HG02970 (cell line): ENCODE results near the gene MSH3.
"Not testable (repeated sequence)": the region's sequence is repeated elsewhere in the genome, so short reads cannot be mapped to it uniquely, and the experiment has no call there.

ENCODE experiments used
- ATAC-seq: cut with Tn5 transposase; IDR thresholded peaks from one replicate; pipeline ENCODE4 v1.9.1; 2021; ENCODE audit warnings: mild to moderate bottlenecking, moderate library complexity, moderate number of reproducible peaks; ENCODE audit not compliant: unreplicated experiment, low FRiP score

MSH3 gene

GRCh38 chr5:80747922-80748321 is 93.5 kb downstream of the MSH3 start:
- ATAC-seq, result no peak

GRCh38 chr5:80752427-80752826 is 98.0 kb downstream of the MSH3 start:
- ATAC-seq, result no peak

- ATAC-seq, result no peak
Measured at GRCh38 chr5:80753712-80754111, 99.3 kb downstream of the MSH3 start.

GRCh38 chr5:80754900-80755299 is 100.4 kb downstream of the MSH3 start:
- ATAC-seq, result no peak

GRCh38 chr5:80755626-80756025 is 101.2 kb downstream of the MSH3 start:
- ATAC-seq, result peak; percentile 92

GRCh38 chr5:80756292-80756691 is 101.8 kb downstream of the MSH3 start:
- no peak for ATAC-seq

GRCh38 chr5:80757290-80757689 is 102.8 kb downstream of the MSH3 start:
- ATAC-seq, result no peak

GRCh38 chr5:80759866-80760577 is 105.6 kb downstream of the MSH3 start:
- ATAC-seq, result no peak

- no peak for ATAC-seq
Measured at GRCh38 chr5:80760680-80761079, 106.2 kb downstream of the MSH3 start.

- ATAC-seq, result no peak
Measured at GRCh38 chr5:80761176-80761575, 106.7 kb downstream of the MSH3 start.

- no peak for ATAC-seq
Measured at GRCh38 chr5:80761966-80762365, 107.5 kb downstream of the MSH3 start.

- no peak for ATAC-seq
Measured at GRCh38 chr5:80762573-80762972, 108.1 kb downstream of the MSH3 start.

- no peak for ATAC-seq
Measured at GRCh38 chr5:80763211-80763610, 108.8 kb downstream of the MSH3 start.

- no peak for ATAC-seq
Measured at GRCh38 chr5:80763873-80764647, 109.6 kb downstream of the MSH3 start.

GRCh38 chr5:80764786-80765185 is 110.3 kb downstream of the MSH3 start:
- no peak for ATAC-seq

- ATAC-seq, result no peak
Measured at GRCh38 chr5:80777347-80778287, 123.2 kb downstream of the MSH3 start.

- ATAC-seq, result no peak
Measured at GRCh38 chr5:80780024-80780423, 125.6 kb downstream of the MSH3 start.

GRCh38 chr5:80780761-80781285 is 126.4 kb downstream of the MSH3 start:
- no peak for ATAC-seq

GRCh38 chr5:80781356-80781755 is 126.9 kb downstream of the MSH3 start:
- ATAC-seq, result no peak

GRCh38 chr5:80782626-80783025 is 128.2 kb downstream of the MSH3 start:
- ATAC-seq, result no peak

GRCh38 chr5:80783751-80784150 is 129.3 kb downstream of the MSH3 start:
- not testable (repeated sequence) for ATAC-seq
